ENCODE measurements around the gene IGF2. TPM values are rescaled to one million over a fixed set of nuclear protein-coding genes. Genes with fewer than 3 reads are reported as not detected.
A peak's percentile ranks its signal among the peaks of the same experiment; 100 is the strongest.

The IGF2 gene
- total RNA-seq, 1 donor from 2014 or later = 6.6 TPM

DNA sequence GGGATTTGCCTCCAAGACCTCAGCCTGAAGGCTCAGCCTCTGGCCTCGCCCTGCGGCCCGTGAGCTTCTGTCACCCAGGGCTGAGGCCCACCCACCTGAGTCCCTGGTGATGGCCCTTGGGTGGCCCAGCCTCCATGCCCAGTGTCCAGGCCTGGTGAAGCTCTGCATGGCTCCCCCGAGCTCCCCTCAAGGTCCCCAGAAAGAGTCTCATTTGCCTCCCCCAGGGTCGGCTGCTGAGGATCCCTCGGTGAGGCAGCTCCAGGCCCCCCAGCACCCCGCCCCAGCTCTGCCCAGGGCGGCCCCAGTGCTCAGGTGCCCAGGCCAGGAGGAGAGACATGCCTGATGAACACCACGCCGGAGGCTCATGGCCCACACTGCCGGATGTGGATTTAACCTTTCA lies 34.6 kb upstream of the IGF2 start:
- H3K36me3 ChIP-seq (ENCODE audit: control insufficient read depth, insufficient read depth, low read length) = no peaks in the 10 kb centered on the region
- H3K27me3 ChIP-seq (ENCODE audit: control insufficient read depth, insufficient read depth, low read length) = no peaks in the 10 kb centered on the region
- DNase-seq (ENCODE audit: low read depth) = no peak
- H3K4me3 ChIP-seq (ENCODE audit: low read depth, low read length) = no peak overlapping the region
- FAIRE-seq = no peak
- TF ChIP-seq, protein P1, sequence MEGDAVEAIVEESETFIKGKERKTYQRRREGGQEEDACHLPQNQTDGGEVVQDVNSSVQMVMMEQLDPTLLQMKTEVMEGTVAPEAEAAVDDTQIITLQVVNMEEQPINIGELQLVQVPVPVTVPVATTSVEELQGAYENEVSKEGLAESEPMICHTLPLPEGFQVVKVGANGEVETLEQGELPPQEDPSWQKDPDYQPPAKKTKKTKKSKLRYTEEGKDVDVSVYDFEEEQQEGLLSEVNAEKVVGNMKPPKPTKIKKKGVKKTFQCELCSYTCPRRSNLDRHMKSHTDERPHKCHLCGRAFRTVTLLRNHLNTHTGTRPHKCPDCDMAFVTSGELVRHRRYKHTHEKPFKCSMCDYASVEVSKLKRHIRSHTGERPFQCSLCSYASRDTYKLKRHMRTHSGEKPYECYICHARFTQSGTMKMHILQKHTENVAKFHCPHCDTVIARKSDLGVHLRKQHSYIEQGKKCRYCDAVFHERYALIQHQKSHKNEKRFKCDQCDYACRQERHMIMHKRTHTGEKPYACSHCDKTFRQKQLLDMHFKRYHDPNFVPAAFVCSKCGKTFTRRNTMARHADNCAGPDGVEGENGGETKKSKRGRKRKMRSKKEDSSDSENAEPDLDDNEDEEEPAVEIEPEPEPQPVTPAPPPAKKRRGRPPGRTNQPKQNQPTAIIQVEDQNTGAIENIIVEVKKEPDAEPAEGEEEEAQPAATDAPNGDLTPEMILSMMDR (IDR thresholded peaks at IDR 0.05; ENCODE audit: insufficient read depth, low read length, severe bottlenecking) = no peak

DNA sequence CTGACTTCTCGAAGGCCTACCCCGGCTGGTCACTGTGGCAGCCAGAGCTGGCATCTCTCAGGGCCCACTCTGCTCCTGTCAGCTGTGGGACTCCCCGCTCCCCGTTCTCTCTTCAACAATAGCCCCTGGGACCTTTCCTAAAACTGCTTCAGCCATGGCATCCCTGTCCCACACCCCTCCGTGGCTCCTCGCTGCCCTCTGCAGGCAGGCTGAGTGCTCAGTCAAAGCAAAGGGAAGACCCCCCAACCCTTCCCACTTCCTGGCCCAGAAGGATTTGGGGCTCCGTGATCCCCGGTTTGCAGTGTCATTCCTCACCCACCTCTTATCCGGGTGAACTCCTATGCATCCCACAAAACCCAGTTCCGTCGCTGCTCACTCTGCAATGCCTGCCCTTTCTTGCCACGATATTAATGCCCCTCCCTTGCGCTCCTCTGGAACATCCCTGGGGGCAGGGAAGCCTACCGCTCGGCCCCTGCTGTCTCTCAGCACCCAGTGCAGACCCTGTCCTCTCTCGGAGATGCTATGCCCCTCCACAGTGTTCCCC lies 34.0 kb upstream of the IGF2 start:
- peak; percentile 47 for FAIRE-seq
- Histone ChIP-seq H3K36me3 (ENCODE audit: control insufficient read depth, insufficient read depth, low read length) (no peaks in the 10 kb centered on the region), H3K4me3 (ENCODE audit: low read depth, low read length) (no peak overlapping the region), H3K27me3 (ENCODE audit: control insufficient read depth, insufficient read depth, low read length) (no peaks in the 10 kb centered on the region)
- no peak for DNase-seq (ENCODE audit: low read depth)
- TF ChIP-seq, protein P1 (IDR thresholded peaks at IDR 0.05; ENCODE audit: insufficient read depth, low read length, severe bottlenecking) = peak; percentile 47

DNA sequence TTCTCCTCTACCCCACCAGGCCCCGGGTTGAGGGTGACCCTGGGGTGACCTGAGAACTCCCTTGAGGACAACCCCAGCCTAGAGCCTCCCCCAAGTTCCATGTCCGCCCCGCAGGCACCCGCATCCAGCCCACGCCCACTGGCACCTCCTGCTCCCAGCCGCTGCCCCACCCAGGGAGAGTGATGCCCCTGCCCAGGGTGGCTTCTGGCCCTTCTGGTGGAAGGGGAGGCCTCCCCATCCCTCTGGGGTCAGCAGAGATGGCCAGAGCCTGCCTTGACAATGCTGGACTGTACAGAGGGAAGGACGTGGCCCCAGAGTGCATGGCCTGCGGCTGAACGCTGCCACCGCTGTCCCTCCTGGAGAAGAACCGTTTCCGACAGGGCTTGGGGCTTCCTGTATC lies 33.5 kb upstream of the IGF2 start:
- FAIRE-seq (no peak), DNase-seq (ENCODE audit: low read depth) (no peak)
- no peaks in the 10 kb centered on the region for H3K27me3 ChIP-seq (ENCODE audit: control insufficient read depth, insufficient read depth, low read length)
- no peak overlapping the region for H3K4me3 ChIP-seq (ENCODE audit: low read depth, low read length)
- H3K36me3 ChIP-seq (ENCODE audit: control insufficient read depth, insufficient read depth, low read length) = no peaks in the 10 kb centered on the region
- TF ChIP-seq, protein P1 (IDR thresholded peaks at IDR 0.05; ENCODE audit: insufficient read depth, low read length, severe bottlenecking) = no peak

DNA sequence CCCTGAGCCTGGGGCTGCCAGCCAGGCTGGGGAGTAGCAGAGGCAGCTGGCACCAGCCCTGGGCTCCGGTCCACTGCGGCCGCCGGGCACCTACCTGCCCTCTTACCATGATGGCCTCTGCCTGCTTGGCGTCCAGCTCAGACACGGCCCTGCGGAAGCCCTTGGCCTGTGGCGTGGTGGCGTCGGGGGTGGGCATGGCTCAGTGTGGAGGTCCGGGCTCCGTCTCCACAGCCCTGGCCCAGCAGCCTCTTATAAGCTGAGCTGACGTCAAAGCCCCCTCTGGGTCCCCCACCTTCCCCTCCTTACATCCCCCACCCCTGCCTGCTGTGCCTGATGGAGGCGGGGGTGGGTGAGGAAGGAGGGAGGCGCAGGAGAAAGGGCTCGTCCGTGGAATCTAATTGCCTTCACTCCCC lies 32.4 kb upstream of the IGF2 start, which contains the start of gene TH:
Gene TH, minus strand, starts transcription at position 225 of the 413 bp plus-strand sequence. Its CDS starts 29 bp downstream, at position 196.
- H3K4me3 ChIP-seq (ENCODE audit: low read depth, low read length) = no peak within 1 kb of the TSS
- H3K36me3 ChIP-seq (ENCODE audit: control insufficient read depth, insufficient read depth, low read length) = no peaks in the 10 kb centered on the region
- DNase-seq (ENCODE audit: low read depth) (no peak), FAIRE-seq (no peak)
- TF ChIP-seq, protein P1 (IDR thresholded peaks at IDR 0.05; ENCODE audit: insufficient read depth, low read length, severe bottlenecking) = no peak
- no peaks in the 10 kb centered on the region for H3K27me3 ChIP-seq (ENCODE audit: control insufficient read depth, insufficient read depth, low read length)

DNA sequence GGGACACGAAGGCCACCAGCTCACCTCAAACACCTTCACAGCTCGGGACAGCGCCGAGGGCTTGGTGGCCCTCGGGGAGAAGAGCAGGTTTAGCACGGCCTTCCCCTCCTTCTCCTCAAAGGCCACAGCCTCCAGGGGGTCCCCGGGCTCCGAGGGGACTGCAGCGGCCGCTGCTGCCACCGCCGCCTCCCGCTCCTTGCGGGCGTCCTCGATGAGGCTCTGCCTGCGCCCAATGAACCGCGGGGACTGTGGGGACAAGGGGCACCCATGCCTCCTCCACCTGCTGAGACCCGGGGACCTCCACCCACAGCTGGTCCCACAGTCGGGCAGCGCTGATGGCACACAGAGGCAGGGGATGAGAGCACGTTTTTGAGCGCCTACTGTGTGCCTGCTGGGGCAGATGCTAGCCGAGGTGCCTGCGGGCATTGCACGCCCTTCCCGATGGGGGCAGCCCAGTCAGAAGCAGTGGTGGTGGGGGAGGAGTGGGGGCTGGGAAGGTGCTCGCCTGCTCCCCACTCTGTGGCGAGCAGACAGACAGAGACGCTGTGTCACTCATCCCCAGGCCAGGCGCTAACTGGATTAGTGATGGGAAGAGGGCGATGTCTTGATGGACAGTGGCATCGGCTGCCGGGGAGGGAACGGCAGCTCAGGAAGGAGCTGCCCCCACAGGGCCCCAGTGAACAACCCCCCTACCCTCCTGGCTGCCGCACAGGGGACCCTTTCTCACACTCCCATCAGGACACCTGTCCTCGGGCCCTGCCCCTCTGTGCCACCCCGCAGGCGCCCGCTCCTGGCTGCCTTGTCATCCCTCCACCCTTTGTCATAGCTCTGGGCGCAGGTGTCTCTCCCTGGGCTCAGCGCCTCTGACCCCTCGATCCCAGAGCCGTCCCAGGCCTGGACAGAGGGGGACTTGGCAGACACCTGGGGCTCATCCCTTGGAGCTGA lies 30.7 kb upstream of the IGF2 start:
- H3K27me3 ChIP-seq (ENCODE audit: control insufficient read depth, insufficient read depth, low read length) = no peaks in the 10 kb centered on the region
- H3K4me3 ChIP-seq (ENCODE audit: low read depth, low read length) = no peak overlapping the region
- no peaks in the 10 kb centered on the region for H3K36me3 ChIP-seq (ENCODE audit: control insufficient read depth, insufficient read depth, low read length)
- no peak for DNase-seq (ENCODE audit: low read depth)
- no peak for FAIRE-seq
- TF ChIP-seq, protein P1 (IDR thresholded peaks at IDR 0.05; ENCODE audit: insufficient read depth, low read length, severe bottlenecking) = no peak
